Epithelial cell of prostate (primary cell): ENCODE measurements around the gene FTL.

Experiments used
- DNase-seq: peaks from one replicate; pipeline ENCODE4 v3.0.0-alpha.2; 2011; ENCODE audit warnings: low read depth, low spot score
- H3K27ac ChIP-seq: fragments of 450-650 bp; 2 replicates; pipeline ENCODE4 v1.5.1; 2017; ENCODE audit warnings: mild to moderate bottlenecking

Gene FTL

DNA sequence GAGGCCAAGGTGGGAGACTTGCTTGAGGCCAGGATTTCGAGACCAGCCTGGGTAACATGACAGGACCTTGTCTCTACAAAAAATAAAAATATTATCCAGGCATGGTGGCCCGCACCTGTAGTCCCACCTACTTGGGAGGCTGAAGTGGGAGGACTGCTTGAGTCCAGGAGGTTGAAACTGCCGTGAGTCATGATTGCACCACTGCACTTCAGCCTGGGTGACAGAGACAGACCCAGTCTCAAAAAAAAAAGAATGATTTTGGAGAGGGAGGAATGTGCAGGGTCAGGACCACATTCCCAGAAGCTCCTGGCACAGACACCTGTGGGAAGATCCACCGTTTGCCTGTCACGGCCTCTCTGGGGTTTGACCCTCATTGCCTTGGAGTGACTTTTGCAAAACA, 19.7 kb upstream of the FTL start:
- no peak overlapping the region for H3K27ac ChIP-seq
- no peak for DNase-seq

DNA sequence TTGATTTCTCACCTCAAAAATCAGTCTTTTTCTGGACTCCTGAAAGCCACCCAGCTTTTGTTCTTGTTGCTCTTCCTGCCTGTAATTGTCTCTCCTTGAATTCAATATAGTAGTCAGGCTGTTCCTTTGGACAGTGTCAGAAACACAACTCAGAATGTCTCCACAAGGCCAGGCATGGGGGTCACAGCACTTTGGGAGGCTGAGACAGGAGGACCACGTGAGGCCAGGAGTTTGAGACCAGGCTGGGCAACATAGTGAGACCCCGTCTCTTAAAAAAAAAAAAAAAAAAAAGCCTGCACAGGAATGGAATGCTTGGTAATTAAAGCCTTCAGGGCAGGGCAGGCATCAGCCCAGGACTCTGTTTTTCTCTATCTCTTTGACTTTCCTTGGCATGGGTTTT, 19.3 kb upstream of the FTL start:
- no peak overlapping the region for H3K27ac ChIP-seq
- no peak for DNase-seq

DNA sequence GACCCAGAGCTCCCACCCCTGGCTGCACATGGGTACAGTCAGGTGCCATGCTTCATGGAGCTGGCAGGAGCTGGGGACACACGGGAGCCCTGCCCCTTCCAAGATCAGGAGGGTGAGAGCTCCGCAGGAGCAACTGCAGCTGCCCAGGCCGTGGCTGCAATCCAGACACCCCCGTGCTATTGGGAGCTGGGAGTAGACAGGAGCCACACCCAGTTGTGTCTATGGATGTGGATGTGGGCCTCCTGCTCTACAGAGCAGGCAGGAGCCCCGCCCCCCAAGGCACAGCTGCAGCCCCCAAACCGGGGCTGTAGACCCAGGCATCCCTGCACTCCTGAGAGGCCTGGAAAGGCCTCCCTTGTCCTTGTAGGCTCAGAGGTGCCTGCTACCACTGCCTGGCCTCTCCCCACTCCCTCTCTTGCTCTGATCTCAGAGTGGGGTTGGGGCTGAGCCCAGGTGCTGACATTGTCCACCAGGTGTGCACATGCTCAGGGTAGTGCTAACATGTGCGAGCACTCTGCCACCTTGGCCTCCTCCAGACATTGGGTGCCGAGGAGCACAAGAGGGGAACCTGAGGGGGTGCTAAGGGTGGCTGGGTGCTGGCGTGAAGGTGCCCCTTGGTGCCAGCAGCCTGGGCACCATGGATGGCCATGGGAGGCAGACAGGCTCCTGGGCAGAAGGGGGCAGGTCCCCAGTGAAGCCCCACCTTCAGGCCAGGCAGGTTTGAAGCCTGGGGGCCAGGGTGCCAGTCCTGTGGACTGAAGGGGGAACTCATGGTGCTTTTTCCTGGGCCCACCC, 18.4 kb upstream of the FTL start:
- no peak overlapping the region for H3K27ac ChIP-seq
- DNase-seq: no peak

DNA sequence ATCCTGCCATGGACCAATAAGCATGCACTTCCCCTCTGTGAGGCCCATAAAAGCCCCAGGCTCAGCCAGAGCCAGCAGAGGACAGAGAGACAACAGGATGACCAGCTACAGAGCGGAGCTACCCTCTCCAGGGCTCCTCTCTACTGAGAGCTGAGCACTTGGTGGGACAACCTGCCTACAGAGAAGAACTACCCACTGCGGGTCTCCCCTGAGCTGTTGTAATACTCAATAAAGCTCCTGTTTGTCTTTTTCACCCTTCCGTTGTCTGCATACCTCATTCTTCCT, 17.9 kb upstream of the FTL start:
- H3K27ac ChIP-seq: no peak overlapping the region
- DNase-seq: no peak

DNA sequence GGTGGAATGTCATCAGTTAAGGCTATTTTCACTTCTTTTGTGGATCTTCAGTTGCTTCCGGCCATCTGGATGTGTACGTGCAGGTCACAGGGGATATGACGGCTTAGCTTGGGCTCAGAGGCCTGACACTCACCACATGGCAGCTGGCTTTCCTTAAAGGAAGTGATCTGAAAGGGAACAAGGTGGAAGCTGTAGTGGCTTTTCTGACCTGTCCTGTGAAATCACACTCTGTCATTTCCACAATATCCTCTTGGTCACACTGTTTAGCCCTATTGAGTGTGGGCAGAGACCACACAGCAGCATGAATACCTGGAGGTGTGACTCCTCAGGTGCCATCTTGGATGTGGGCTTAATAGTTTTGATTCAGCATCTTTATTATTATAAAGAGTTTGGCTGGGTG, 14.9 kb upstream of the FTL start:
- DNase-seq: no peak
- no peak overlapping the region for H3K27ac ChIP-seq

DNA sequence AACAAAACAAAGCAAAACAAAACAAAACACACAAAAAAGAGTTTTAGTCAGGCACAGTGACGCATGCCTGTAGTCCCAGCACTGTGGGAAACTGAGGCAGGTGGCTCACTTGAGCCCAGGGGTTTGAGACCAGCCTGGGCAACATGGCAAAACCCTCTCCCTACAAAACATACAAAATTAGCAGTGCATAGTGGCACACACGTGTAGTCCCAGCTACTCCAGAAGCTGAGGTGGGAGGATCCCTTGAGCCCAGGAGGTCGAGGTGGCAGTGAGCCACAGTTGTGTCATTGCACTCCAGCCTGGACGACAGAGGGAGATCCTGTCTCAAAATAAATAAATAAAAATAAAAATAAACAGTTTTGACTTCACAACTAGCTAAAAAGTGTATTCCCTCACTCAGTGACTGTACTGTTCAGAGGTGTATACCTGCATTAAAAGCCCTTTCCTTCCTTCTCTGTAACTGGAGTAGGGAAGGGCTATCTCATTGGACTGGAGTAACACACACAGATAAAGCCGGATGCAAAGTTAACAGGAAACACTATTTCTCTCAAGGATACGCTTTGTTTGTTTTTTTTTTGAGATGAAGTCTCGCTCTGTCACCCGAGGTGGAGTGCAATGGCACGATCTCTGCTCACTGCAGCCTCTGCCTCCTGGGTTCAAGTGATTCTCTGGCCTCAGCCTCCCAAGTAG, 14.1 kb upstream of the FTL start:
- no peak overlapping the region for H3K27ac ChIP-seq
- DNase-seq: no peak

DNA sequence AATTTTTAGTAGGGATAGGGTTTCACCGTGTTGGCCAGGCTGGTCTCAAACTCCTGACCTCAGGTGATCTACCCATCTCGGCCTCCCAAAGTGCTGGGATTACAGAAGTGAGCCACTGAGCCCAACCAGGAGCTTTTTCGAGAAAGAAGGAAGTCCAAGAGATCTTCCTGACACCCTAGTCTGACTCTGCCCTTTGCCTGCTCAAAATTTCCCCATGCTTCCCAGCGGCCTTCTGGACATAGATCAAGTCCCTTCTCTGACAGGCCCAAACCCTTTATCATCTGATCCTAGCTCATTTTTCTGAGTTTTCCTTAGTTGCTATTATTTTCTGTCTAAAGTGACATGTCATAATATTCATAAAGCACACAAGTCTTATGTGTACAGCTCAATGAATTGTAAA, 12.0 kb upstream of the FTL start:
- DNase-seq: no peak
- H3K27ac ChIP-seq: no peak overlapping the region

DNA sequence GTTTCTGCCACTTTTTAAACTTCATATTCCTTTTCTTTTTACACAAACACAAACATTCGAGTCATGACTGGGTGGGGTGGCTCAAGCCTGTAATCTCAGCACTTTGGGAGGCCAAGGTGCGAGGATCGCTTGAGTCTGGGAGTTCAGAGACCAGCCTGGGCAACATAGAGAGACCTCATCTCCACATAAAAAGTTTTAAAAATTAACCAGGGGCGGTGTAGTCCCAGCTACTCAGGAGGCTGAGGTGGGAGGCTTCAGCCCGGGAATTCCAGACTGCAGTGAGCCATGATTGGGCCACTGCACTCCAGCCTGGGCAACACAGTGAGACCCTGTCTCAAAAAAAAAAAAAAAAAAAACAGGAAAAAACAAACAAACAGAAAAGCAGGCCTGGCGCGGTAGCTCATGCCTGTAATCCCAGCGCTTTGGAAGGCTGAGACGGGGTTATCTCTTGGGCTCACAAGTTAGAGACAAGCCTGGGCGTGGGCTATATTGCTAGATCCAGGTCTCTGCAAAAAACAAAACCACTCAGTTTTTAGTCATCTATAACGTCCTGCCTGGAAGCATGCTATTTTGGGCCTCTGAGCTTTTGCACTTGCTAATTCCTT, 11.0 kb upstream of the FTL start:
- peak overlapping the region; percentile 78 for H3K27ac ChIP-seq

DNA sequence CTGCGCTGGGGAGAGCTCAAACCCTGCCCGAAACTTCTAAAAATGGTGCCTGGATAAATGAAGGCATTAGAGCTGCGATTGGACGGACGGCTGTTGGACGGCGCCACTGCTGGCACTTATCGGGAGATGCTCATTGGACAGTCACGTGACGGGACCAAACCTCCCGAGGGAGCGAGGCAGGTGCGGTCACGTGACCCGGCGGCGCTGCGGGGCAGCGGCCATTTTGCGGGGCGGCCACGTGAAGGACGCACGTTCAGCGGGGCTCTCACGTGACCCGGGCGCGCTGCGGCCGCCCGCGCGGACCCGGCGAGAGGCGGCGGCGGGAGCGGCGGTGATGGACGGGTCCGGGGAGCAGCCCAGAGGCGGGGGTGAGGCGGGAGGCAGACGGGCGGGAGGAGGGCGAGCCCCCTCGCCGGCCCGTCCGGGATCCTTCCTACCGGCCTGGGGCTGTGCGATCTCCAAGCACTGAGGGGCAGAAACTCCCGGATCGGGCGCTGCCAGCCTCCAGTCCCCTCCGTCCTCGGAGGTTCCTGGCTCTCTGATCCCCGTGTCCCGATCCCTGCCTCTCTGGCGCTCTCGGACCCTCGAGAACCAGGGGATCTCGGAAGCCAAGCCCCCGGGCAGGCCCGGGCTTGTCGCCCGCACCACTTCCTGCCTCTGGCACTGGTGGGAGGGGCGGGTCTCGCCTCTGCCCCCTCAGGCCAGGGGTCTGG, 10.4 kb upstream of the FTL start, which contains the start of gene BAX:
Gene BAX, plus strand, starts transcription at position 281 of the 713 bp plus-strand sequence. Its CDS starts 54 bp downstream, at position 335.
- DNase-seq: peak; percentile 74

More for the DNA sequence above, 11.0 kb upstream of the FTL start:
- DNase-seq: no peak

DNA sequence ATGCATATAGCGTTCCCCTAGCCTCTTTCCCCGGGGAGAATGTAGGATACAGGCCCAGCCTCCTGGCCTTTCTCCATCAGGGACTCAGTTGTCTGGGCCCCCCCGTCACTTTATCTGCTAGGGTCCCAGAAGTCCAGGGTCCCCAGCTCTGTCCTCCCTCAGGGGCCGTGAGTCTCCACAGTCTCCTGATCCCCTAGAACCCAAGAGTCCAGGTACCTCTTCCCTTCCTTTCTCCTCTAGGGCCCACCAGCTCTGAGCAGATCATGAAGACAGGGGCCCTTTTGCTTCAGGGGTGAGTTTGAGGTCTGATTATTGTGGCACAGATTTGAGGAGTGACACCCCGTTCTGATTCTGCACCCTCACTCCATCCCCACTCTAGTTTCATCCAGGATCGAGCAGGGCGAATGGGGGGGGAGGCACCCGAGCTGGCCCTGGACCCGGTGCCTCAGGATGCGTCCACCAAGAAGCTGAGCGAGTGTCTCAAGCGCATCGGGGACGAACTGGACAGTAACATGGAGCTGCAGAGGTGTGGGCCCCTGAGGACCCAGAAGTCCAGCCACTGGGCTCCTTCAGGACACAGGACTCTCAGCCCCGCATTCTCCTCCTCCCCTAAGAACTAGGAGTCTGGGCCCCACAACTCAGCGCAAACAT, 9.7 kb upstream of the FTL start:
- DNase-seq: no peak

More for the DNA sequence above, 10.4 kb upstream of the FTL start, which contains the start of gene BAX:
- H3K27ac ChIP-seq: peak within 1 kb of the TSS; percentile 78

DNA sequence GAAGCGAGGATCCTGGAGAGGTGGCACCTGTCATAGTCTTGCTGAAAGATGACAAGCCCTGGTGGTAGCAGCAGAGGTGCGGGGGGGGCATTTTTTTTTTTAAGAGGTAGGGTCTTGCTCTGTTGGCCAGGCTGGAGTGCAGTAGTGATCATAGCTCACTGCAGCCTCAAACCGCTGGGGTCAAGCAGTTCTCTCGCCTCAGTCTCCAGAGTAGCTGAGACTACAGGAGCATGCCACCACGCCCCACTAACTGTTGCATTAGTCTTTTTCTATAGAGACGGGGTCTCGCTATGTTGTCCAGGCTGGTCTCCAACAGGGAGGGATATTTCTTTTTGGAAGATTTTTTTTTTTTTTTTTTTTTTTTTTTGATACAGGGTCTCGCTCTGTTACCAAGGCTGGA, 7.1 kb upstream of the FTL start:
- no peak overlapping the region for H3K27ac ChIP-seq
- DNase-seq: no peak

More for the DNA sequence above, 9.7 kb upstream of the FTL start:
- peak overlapping the region; percentile 78 for H3K27ac ChIP-seq

DNA sequence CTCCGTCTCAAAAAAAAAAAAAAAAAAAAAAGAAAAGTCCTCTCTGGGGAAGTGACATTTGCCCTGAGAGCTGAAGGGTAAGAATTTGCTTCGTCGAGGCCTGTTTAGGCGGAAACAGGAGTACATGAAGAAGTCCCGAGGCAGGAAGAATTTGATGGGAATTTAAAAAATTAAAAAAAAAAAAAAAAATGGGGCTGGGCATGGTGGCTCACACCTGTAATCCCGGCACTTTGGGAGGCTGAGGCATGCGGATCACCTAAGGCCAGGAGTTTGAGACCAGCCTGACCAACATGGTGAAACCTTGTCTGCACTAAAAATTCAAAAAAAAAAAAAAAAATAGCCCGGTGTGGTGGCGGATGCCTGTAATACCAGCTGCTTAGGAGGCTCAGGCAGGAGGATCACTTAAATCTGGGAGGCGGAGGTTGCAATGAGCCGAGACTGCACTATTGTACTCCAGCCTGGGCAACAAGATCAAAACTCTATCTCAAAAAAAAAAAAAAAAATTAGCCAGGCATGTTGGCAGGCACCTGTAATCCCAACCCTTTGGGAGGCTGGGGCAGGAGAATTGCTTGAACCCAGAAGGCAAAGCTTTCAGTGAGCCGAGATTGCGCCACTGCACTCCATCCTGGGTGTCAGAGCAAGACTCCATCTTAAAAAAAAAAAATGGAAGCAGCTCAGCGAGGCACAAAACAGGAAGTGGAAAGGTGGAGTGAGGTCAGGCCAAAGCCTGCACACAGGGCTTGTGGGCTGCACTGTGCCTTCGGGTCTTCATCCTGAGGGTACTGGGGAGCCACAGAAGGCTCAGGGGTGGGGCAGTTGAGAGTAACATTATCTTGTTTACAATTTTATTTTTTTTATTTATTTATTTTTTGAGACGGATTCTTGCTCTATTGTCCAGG, 5.5 kb upstream of the FTL start:
- no peak for DNase-seq
- no peak overlapping the region for H3K27ac ChIP-seq

DNA sequence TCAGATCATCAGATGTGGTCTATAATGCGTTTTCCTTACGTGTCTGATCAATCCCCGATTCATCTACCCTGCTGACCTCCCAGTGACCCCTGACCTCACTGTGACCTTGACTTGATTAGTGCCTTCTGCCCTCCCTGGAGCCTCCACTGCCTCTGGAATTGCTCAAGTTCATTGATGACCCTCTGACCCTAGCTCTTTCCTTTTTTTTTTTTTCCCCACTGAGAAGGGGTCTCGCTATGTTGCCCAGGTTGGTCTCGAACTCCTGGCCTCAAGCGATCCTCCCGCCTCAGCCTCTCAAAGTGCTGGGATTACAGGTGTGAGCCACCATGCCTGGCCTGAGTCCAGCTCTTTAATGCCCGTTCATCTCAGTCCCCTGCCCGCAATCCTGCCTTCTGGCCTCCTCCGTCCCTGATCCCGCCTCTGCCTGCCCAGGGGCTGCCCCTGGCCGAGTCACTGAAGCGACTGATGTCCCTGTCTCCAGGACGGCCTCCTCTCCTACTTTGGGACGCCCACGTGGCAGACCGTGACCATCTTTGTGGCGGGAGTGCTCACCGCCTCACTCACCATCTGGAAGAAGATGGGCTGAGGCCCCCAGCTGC, 4.0 kb upstream of the FTL start:
- DNase-seq: no peak
- no peak overlapping the region for H3K27ac ChIP-seq

DNA sequence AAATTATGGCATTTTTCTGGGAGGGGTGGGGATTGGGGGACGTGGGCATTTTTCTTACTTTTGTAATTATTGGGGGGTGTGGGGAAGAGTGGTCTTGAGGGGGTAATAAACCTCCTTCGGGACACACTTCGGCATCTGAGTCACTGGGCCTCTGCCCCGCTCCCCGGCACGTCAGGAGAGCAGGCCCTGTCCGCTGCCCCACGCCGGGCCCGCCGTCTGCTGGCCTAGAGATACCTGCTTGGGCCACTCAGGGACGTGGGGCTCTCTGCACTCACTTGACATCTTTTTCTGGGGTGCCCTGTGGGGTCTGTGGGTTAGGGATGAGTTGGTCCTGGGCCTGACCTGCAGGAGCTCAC, 3.5 kb upstream of the FTL start:
- H3K27ac ChIP-seq: peak overlapping the region; percentile 75

DNA sequence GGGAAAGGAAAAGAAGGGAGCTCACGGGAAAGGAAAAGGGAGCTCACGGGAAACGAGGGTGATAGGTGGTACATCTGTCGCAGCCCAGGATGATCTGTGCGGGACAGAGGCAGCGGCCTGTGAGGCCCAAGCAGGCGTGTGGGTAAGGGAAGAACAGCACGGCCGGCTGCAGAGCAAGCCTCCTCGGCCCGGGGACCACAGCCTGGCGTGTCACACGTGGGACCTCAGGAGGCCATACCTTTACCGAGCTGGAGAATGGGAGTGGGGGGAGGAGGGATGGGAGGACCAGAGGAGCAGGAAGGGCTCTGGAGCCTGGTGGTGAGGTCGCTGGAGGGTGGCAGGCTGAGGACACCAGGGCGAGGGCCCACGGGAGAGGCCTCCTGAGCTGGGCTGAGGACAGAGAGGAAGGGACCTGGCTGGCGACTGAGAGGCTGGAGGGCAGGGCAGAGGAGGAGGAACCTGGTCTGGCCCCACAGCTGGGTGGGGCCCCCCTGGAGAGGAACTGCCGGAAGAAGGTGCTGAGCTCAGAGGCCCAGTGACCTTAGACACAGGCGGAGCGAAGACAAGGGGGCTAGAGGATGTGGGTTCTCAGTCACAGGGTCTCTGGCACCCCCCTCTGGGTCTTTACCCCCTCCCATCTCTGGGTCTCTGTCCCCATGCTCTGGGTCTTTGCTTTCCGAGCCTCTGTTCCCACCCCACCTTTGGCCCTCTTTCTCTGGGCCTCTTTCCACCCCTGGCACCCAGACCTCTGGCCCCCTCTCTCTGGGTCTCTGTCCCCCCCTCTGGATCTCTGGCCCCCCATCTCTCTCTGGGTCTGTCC, 2.9 kb upstream of the FTL start:
- H3K27ac ChIP-seq: peak overlapping the region; percentile 75
- DNase-seq: no peak

More for the DNA sequence above, 3.5 kb upstream of the FTL start:
- DNase-seq: no peak

DNA sequence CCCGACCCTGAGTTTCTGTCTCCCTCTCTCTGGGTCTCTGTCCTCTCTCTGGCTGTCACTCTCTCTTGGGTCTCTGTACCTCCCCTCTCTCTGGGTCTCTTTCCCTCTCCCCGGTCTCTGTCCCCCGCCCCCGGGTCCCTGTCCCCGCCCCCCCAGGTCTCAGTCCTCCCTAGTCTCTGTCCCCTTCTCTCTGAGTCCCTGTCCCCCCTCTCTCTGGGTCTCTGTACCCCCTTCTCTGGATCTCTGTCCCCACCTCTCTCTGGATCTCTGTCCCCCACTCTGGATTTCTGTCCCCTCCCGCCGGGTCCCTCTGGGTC, 2.3 kb upstream of the FTL start:
- H3K27ac ChIP-seq: peak overlapping the region; percentile 75
- DNase-seq: no peak

DNA sequence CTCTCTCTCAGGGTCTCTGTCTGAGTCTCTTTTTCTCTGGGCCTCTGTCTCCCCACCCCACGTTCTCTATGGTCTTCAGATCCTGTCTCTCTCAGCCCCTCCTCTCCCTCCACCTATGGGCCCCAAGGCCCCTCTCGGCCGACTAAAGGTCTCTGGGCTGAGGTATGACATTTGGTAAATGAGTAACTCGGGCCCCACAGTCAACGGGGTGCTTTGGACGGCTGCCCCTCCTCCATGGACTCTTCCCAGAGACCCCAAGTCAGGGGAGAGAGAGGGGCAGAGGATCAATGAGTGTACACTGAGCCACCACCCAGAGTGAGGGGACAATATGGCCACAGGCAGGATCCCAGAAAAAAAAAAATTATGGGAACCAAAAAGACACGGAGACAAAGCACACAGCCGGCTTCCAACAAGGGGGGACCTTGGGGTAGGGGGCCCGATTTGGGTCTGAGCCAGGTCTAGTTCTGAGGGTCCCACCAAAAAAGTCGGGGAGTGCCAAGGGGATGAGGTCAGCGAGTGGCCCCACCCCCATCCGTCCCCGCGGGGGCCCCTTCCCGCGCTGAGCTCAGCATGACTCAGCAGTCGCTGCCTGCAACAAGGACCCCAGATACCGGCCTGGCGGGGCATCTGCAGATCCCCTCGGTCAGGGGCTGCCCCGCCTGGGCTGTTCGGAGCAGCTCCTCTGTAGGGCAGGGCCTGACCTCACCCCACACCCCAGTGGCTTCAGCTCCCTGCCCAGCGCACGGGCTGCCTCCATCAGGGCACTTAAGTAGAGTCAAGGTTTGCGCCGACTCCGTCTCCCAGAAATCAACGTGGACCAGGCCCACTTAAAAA, 1.5 kb upstream of the FTL start:
- H3K27ac ChIP-seq: peak overlapping the region; percentile 75
- no peak for DNase-seq
